ENCODE results near the gene TMEM187. TPM values are rescaled to one million over a fixed set of nuclear protein-coding genes. Genes with fewer than 3 reads are reported as not detected.
"Not testable (repeated sequence)": the region's sequence is repeated elsewhere in the genome, so short reads cannot be mapped to it uniquely, and the experiment has no call there.

The TMEM187 gene
- total RNA-seq, 1 donor from 2014 or later, result 7.1 TPM

GRCh38 chrX:153983321-153983801, 10.8 kb downstream of the TMEM187 start:
- DNase-seq (no peak), ATAC-seq (ENCODE audit: poor library complexity) (no peak)
- intact Hi-C loops (cut with DNase I), result no loop called here

- DNase-seq (no peak), ATAC-seq (ENCODE audit: poor library complexity) (no peak)
- intact Hi-C loops (cut with DNase I), result no loop called here
These were observed 12.0 kb downstream of the TMEM187 start for GRCh38 chrX:153984351-153985178.

- intact Hi-C loops (cut with DNase I), result no loop called here
- ATAC-seq (ENCODE audit: poor library complexity) (no peak), DNase-seq (no peak)
These were observed 15.9 kb downstream of the TMEM187 start for GRCh38 chrX:153988493-153988892.

- no peak for ATAC-seq (ENCODE audit: poor library complexity)
- DNase-seq, result no peak
- intact Hi-C loops (cut with DNase I), result no loop called here
These were observed 17.6 kb downstream of the TMEM187 start for GRCh38 chrX:153989973-153990655.

GRCh38 chrX:153991013-153991580, 18.5 kb downstream of the TMEM187 start:
- DNase-seq, result no peak
- ATAC-seq (ENCODE audit: poor library complexity), result no peak
- intact Hi-C loops (cut with DNase I), result no loop called here

GRCh38 chrX:153992180-153992579, 19.6 kb downstream of the TMEM187 start:
- DNase-seq, result no peak
- intact Hi-C loops (cut with DNase I), result no loop called here
- no peak for ATAC-seq (ENCODE audit: poor library complexity)

GRCh38 chrX:153993079-153993478, 20.5 kb downstream of the TMEM187 start:
- ATAC-seq (ENCODE audit: poor library complexity) (no peak), DNase-seq (no peak)
- intact Hi-C loops (cut with DNase I), result no loop called here

GRCh38 chrX:153993978-153994377, 21.4 kb downstream of the TMEM187 start:
- intact Hi-C loops (cut with DNase I), result no loop called here
- DNase-seq, result no peak
- ATAC-seq (ENCODE audit: poor library complexity), result no peak

GRCh38 chrX:153994398-153994797, 21.8 kb downstream of the TMEM187 start:
- intact Hi-C loops (cut with DNase I); DNase-seq; ATAC-seq (ENCODE audit: poor library complexity): not testable (repeated sequence)

GRCh38 chrX:153995504-153995903, 22.9 kb downstream of the TMEM187 start:
- ATAC-seq (ENCODE audit: poor library complexity) (no peak), DNase-seq (no peak)
- intact Hi-C loops (cut with DNase I), result no loop called here

GRCh38 chrX:153999359-154000037, 26.9 kb downstream of the TMEM187 start:
- DNase-seq (no peak), ATAC-seq (ENCODE audit: poor library complexity) (no peak)
- intact Hi-C loops (cut with DNase I), result no loop called here

- DNase-seq, result no peak
- intact Hi-C loops (cut with DNase I), result no loop called here
- ATAC-seq (ENCODE audit: poor library complexity), result no peak
These were observed 27.5 kb downstream of the TMEM187 start for GRCh38 chrX:154000051-154000450.

- peak; percentile 55 for DNase-seq
- ATAC-seq (ENCODE audit: poor library complexity), result peak; percentile 52
- intact Hi-C loops (cut with DNase I), result no loop called here
These were observed 29.7 kb downstream of the TMEM187 start for GRCh38 chrX:154002215-154002719.

GRCh38 chrX:154004315-154004714, 31.8 kb downstream of the TMEM187 start:
- intact Hi-C loops (cut with DNase I), result no loop called here
- ATAC-seq (ENCODE audit: poor library complexity) (no peak), DNase-seq (no peak)

GRCh38 chrX:154006947-154007346, 34.4 kb downstream of the TMEM187 start:
- intact Hi-C loops (cut with DNase I), result no loop called here
- no peak for ATAC-seq (ENCODE audit: poor library complexity)
- DNase-seq, result no peak

- no peak for ATAC-seq (ENCODE audit: poor library complexity)
- no peak for DNase-seq
- intact Hi-C loops (cut with DNase I), result no loop called here
These were observed 36.0 kb downstream of the TMEM187 start for GRCh38 chrX:154008521-154008920.

- no peak for ATAC-seq (ENCODE audit: poor library complexity)
- no peak for DNase-seq
- intact Hi-C loops (cut with DNase I), result no loop called here
These were observed 38.0 kb downstream of the TMEM187 start for GRCh38 chrX:154010330-154011087.

All from Right ventricle myocardium superior (tissue), 1 donor.